NCI-H345 treated with DMSO at 0.1 percent for 48 hours (cell line): ENCODE measurements around the gene AKR1B1.

ENCODE experiments used
- DNase-seq: peaks from one replicate; lab custom pipeline; 2025; ENCODE audit not compliant: unreplicated experiment; lab: John Stamatoyannopoulos, UW

Gene AKR1B1

GRCh38 chr7:134470864-134471263, 12.0 kb upstream of the AKR1B1 start:
- DNase-seq = no peak

GRCh38 chr7:134469622-134470021, 10.7 kb upstream of the AKR1B1 start:
- DNase-seq = no peak

- DNase-seq = no peak
Measured at GRCh38 chr7:134468475-134468874, 9.6 kb upstream of the AKR1B1 start.

GRCh38 chr7:134468054-134468453, 9.2 kb upstream of the AKR1B1 start:
- DNase-seq = no peak

- no peak for DNase-seq
Measured at GRCh38 chr7:134465491-134465890, 6.6 kb upstream of the AKR1B1 start.

GRCh38 chr7:134464496-134464895, 5.6 kb upstream of the AKR1B1 start:
- no peak for DNase-seq

GRCh38 chr7:134463751-134464150, 4.9 kb upstream of the AKR1B1 start:
- DNase-seq = no peak

- no peak for DNase-seq
Measured at GRCh38 chr7:134462337-134462925, 3.5 kb upstream of the AKR1B1 start.

GRCh38 chr7:134461916-134462315, 3.0 kb upstream of the AKR1B1 start:
- DNase-seq = no peak

- DNase-seq = no peak
Measured at GRCh38 chr7:134459981-134460380, 1.1 kb upstream of the AKR1B1 start.

- peak; percentile 27 for DNase-seq
Measured at GRCh38 chr7:134458341-134458805, 527 bp downstream of the AKR1B1 start.

- DNase-seq = no peak
Measured at GRCh38 chr7:134457210-134457609, 1.7 kb downstream of the AKR1B1 start.

- no peak for DNase-seq
Measured at GRCh38 chr7:134454277-134454676, 4.6 kb downstream of the AKR1B1 start.

GRCh38 chr7:134453518-134453917, 5.4 kb downstream of the AKR1B1 start:
- DNase-seq = no peak

GRCh38 chr7:134452991-134453473, 5.9 kb downstream of the AKR1B1 start:
- no peak for DNase-seq

- DNase-seq = no peak
Measured at GRCh38 chr7:134452419-134452838, 6.5 kb downstream of the AKR1B1 start.

GRCh38 chr7:134451656-134452055, 7.2 kb downstream of the AKR1B1 start:
- DNase-seq = no peak

GRCh38 chr7:134450294-134451000, 8.5 kb downstream of the AKR1B1 start:
- no peak for DNase-seq

- no peak for DNase-seq
Measured at GRCh38 chr7:134449680-134450079, 9.2 kb downstream of the AKR1B1 start.

GRCh38 chr7:134448356-134449229, 10.3 kb downstream of the AKR1B1 start:
- no peak for DNase-seq

GRCh38 chr7:134447383-134447782, 11.5 kb downstream of the AKR1B1 start:
- no peak for DNase-seq

GRCh38 chr7:134446923-134447322, 12.0 kb downstream of the AKR1B1 start:
- no peak for DNase-seq
